ENCODE results near the gene SLC35A4.

- TF ChIP-seq EZH2 (IDR thresholded peaks at IDR 0.05; ENCODE audit: insufficient read depth, poor library complexity, severe bottlenecking) (no peak), EZH2phosphoT487 (IDR thresholded peaks at IDR 0.05; ENCODE audit: insufficient read depth, low read depth) (no peak)
Observed at GRCh38 chr5:140573683-140574082, 9.1 kb downstream of the SLC35A4 start.

Data from GM23248 (cell line).